ENCODE results near the gene LRP8.

Gene LRP8

DNA sequence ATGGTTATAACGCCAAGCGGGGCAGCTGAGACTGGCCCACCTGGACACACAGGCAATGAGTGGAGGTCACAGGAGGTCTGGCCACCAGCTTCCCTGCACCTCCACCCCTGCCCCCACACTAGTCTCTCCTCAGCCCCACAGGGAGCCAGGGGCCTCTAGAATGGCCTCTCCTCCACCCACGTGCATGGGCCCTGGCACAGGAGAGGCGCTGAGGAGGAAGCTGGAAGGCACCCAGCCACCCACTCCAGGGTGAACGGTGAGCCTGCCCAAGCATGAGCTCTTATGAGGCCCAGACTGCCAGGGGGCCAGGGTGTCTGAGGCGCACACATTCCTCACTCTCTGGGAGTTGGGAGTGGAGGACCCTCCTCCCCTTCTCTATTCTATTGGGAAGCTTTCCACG is 22.2 kb downstream of the LRP8 start:
- no peaks in the 10 kb centered on the region for H3K36me3 ChIP-seq (ENCODE audit: control insufficient read depth, insufficient read depth, low read length)
- no peaks in the 10 kb centered on the region for H3K27me3 ChIP-seq (replicated peaks; ENCODE audit: control insufficient read depth, insufficient read depth, low read length, poor library complexity, severe bottlenecking)
- DNase-seq: no peak
- no peak overlapping the region for H3K27ac ChIP-seq (ENCODE audit: insufficient read depth, low read length, poor library complexity, severe bottlenecking)
- no peaks in the 10 kb centered on the region for H3K9me3 ChIP-seq (ENCODE audit: control insufficient read depth, low read length)
- no peak overlapping the region for H3K4me3 ChIP-seq (ENCODE audit: insufficient read depth, low read depth, low read length, poor library complexity, severe bottlenecking)
- peaks cover 3% of the 10 kb centered on the region for H3K4me1 ChIP-seq (ENCODE audit: control insufficient read depth, insufficient read depth, low read length, poor library complexity, severe bottlenecking)

DNA sequence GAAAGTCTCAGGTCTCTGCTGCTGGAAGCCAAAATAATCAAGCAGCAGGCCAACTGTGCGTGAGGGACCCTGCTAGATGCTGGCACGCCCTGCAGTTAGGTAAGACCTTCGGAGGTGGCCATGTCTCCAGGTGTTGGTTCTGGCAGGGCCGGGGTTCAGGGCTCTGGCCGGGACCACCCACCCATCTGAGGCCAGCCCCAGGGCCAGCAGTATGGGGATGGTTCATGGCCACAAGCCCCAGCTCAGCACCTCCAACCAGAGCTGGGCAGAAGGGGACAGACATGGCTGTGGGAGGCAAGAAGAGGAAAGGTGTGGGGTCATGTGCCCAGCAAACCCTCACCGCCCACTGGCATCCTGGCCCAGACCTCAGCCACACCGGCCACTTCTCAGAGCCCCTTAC is 23.3 kb downstream of the LRP8 start:
- H3K9me3 ChIP-seq (ENCODE audit: control insufficient read depth, low read length): no peaks in the 10 kb centered on the region

DNA sequence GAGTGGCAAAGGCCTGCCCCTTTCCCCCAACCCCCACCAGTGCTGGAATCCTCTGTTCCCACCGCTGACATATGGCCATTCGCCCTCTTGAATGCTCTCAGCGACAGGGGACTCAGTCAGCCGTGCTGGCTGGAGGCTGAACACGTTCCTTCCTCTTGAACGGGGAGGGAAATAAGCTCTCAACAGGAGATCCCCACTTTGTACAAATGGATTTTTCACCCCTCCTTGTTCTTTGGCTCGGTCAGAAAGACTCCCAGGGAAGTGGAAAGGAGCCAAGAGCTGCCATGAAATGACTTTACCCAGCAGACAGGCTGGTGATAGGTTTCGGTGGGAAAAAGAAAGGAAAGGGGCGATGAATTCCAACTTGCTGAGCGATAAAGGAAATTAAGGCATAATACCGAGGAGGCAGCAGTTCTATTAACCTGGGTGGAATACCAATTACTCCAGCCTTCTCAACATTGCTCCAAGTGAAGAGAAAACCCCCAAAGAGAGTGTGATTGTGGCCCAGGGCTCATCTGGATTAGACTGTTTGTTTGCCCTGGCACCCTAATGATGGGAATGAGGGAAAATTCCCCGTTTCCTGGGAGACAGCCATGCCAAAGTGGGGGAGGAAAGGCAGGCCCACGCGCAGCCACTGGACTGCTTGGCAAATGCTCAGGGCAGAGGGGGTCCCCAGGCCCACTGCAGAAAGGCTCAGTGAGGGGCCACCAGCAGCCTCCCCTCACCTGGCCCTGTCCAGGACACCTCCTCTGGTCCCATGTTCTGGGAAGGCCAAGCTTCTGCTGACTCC is 23.9 kb downstream of the LRP8 start:
- DNase-seq: no peak
- Histone ChIP-seq H3K9me3 (ENCODE audit: control insufficient read depth, low read length) (no peaks in the 10 kb centered on the region), H3K36me3 (ENCODE audit: control insufficient read depth, insufficient read depth, low read length) (no peaks in the 10 kb centered on the region), H3K27ac (ENCODE audit: insufficient read depth, low read length, poor library complexity, severe bottlenecking) (no peak overlapping the region), H3K4me1 (ENCODE audit: control insufficient read depth, insufficient read depth, low read length, poor library complexity, severe bottlenecking) (peaks cover 3% of the 10 kb centered on the region), H3K27me3 (replicated peaks; ENCODE audit: control insufficient read depth, insufficient read depth, low read length, poor library complexity, severe bottlenecking) (no peaks in the 10 kb centered on the region), H3K4me3 (ENCODE audit: insufficient read depth, low read depth, low read length, poor library complexity, severe bottlenecking) (no peak overlapping the region)

More for the DNA sequence above, 23.3 kb downstream of the LRP8 start:
- H3K27ac ChIP-seq (ENCODE audit: insufficient read depth, low read length, poor library complexity, severe bottlenecking): no peak overlapping the region
- H3K4me3 ChIP-seq (ENCODE audit: insufficient read depth, low read depth, low read length, poor library complexity, severe bottlenecking): no peak overlapping the region
- DNase-seq: no peak
- H3K36me3 ChIP-seq (ENCODE audit: control insufficient read depth, insufficient read depth, low read length): no peaks in the 10 kb centered on the region
- H3K4me1 ChIP-seq (ENCODE audit: control insufficient read depth, insufficient read depth, low read length, poor library complexity, severe bottlenecking): peaks cover 3% of the 10 kb centered on the region
- H3K27me3 ChIP-seq (replicated peaks; ENCODE audit: control insufficient read depth, insufficient read depth, low read length, poor library complexity, severe bottlenecking): no peaks in the 10 kb centered on the region

DNA sequence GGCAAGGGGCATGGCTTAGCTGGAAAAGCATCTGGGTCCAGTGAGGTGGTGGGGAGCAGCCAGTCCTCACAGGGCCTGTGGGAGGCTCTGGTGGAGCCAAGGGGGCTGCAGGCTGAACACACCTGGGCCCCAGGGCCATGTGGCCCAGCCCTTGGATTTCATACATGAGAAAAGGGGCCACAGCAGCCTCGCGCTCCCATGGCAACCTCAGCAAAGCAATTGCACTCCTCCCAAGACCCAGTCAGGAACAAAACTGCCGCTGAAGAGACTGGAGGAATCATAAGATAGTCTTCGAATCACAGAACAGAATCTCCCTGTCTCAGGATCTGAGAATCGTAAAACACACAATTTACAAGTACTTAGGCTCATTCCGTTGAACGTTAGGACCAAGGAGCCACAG is 24.6 kb downstream of the LRP8 start:
- H3K36me3 ChIP-seq (ENCODE audit: control insufficient read depth, insufficient read depth, low read length): no peaks in the 10 kb centered on the region
- no peaks in the 10 kb centered on the region for H3K27me3 ChIP-seq (replicated peaks; ENCODE audit: control insufficient read depth, insufficient read depth, low read length, poor library complexity, severe bottlenecking)
- H3K9me3 ChIP-seq (ENCODE audit: control insufficient read depth, low read length): no peaks in the 10 kb centered on the region
- H3K27ac ChIP-seq (ENCODE audit: insufficient read depth, low read length, poor library complexity, severe bottlenecking): no peak overlapping the region
- no peak overlapping the region for H3K4me3 ChIP-seq (ENCODE audit: insufficient read depth, low read depth, low read length, poor library complexity, severe bottlenecking)
- DNase-seq: no peak
- peaks cover 3% of the 10 kb centered on the region for H3K4me1 ChIP-seq (ENCODE audit: control insufficient read depth, insufficient read depth, low read length, poor library complexity, severe bottlenecking)

DNA sequence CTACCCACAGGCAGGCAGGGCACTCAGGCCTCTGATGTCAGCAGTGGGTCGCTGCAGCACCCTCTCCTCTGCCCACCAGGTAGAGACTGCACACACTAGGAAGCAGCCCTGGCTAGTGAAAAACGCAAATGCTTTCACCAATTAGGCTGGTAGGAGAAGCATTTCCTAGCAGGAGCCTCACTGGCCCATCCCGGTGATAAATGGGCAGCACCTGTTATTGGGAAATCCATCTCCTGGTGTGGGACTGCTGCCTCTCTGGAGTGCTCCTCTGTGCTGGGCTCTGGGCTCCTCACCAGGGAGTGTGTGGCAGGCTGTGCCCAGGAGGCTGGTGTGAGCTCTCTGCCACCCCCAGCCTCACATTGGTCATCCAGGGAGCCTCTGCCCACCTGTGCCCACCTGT is 28.6 kb downstream of the LRP8 start:
- H3K36me3 ChIP-seq (ENCODE audit: control insufficient read depth, insufficient read depth, low read length): no peaks in the 10 kb centered on the region
- H3K4me1 ChIP-seq (ENCODE audit: control insufficient read depth, insufficient read depth, low read length, poor library complexity, severe bottlenecking): peaks cover 9% of the 10 kb centered on the region
- H3K9me3 ChIP-seq (ENCODE audit: control insufficient read depth, low read length): no peaks in the 10 kb centered on the region
- no peak overlapping the region for H3K27ac ChIP-seq (ENCODE audit: insufficient read depth, low read length, poor library complexity, severe bottlenecking)
- DNase-seq: no peak
- no peaks in the 10 kb centered on the region for H3K27me3 ChIP-seq (replicated peaks; ENCODE audit: control insufficient read depth, insufficient read depth, low read length, poor library complexity, severe bottlenecking)
- H3K4me3 ChIP-seq (ENCODE audit: insufficient read depth, low read depth, low read length, poor library complexity, severe bottlenecking): no peak overlapping the region

DNA sequence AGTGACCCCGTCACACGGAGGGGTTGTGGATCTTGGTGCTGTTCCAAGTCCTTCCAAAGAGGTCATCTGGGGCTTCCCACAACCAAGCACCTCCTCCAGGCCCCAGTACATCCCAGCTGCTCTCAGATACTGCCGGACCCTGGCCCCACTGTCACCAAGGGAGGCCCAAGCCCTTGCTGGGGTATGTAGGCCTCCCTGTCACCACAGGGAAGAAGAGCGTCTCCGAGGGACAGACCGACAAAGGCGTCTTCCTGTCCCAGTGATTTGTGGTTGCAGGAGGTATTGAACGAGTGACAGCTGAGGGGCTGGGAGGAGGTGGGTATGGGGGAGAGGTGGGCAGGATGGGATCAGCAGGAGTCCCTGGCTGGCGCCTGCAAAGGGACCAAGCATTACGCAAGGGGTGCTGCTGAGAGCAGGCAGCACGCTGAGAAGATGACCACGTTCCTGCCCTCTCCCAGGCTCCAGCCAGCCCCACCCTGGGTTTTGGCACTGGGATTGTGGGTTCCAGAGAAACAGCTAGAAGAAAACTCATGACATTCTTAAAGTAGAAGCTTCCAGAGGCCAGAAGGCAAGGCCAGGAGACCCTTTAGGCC is 29.7 kb downstream of the LRP8 start:
- Histone ChIP-seq H3K27me3 (replicated peaks; ENCODE audit: control insufficient read depth, insufficient read depth, low read length, poor library complexity, severe bottlenecking) (no peaks in the 10 kb centered on the region), H3K9me3 (ENCODE audit: control insufficient read depth, low read length) (no peaks in the 10 kb centered on the region), H3K4me3 (ENCODE audit: insufficient read depth, low read depth, low read length, poor library complexity, severe bottlenecking) (no peak overlapping the region), H3K4me1 (ENCODE audit: control insufficient read depth, insufficient read depth, low read length, poor library complexity, severe bottlenecking) (peaks cover 19% of the 10 kb centered on the region), H3K36me3 (ENCODE audit: control insufficient read depth, insufficient read depth, low read length) (no peaks in the 10 kb centered on the region), H3K27ac (ENCODE audit: insufficient read depth, low read length, poor library complexity, severe bottlenecking) (no peak overlapping the region)
- DNase-seq: no peak

DNA sequence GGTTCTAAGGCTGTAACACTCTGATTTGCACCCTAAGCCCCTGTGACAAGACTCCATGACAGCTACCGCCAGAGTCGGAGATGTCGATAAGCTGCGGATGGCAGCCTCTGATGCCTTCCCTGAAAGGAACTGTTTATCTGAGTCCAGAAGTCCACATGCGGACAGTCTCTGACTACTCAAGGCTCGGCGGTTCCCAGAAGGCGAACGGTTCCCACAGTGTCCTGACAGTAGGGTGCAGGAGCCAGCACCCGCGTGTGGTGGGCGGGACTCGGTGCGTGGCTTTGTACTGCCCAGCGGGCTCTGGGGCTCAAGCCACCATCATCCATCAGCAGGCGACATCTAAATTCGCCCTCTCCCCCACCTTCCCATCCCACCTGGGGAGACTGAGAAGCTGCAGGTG is 30.7 kb downstream of the LRP8 start:
- Histone ChIP-seq H3K4me3 (ENCODE audit: insufficient read depth, low read depth, low read length, poor library complexity, severe bottlenecking) (no peak overlapping the region), H3K36me3 (ENCODE audit: control insufficient read depth, insufficient read depth, low read length) (no peaks in the 10 kb centered on the region), H3K27me3 (replicated peaks; ENCODE audit: control insufficient read depth, insufficient read depth, low read length, poor library complexity, severe bottlenecking) (no peaks in the 10 kb centered on the region), H3K4me1 (ENCODE audit: control insufficient read depth, insufficient read depth, low read length, poor library complexity, severe bottlenecking) (peaks cover 26% of the 10 kb centered on the region), H3K9me3 (ENCODE audit: control insufficient read depth, low read length) (no peaks in the 10 kb centered on the region), H3K27ac (ENCODE audit: insufficient read depth, low read length, poor library complexity, severe bottlenecking) (no peak overlapping the region)
- no peak for DNase-seq

DNA sequence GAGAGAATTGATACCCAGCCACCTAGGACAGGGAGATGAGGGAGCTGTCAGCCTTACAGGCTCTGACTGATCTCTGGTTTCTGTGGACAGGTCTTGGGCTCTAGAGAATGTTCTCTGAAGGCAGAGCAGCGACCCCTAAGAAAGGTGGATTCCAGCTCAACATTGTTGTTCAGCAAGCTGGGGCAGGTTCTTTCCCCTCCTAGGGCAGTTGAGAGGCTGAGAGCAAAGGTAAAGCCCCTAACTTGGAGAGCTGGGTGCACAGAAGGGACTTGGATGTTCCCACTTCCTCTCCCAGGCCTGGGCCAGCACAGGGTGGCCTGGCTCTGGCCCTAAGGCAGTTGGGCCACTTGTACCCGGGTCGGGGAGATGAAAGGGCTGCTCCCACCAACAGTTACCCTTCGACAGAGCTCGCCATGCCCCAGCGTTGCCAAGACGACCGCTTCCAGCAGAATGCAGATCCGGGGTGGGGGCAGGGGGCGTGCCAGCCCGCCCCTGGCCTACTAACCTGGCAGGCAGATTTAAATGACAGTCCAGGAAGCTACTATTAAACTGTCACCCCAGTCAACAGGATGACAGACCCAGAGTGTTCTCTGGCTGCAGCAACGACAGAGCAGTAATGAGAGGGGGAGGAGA is 31.6 kb downstream of the LRP8 start:
- DNase-seq: peak in 1 of 3 donors; percentile 12
- Histone ChIP-seq H3K27me3 (replicated peaks; ENCODE audit: control insufficient read depth, insufficient read depth, low read length, poor library complexity, severe bottlenecking) (no peaks in the 10 kb centered on the region), H3K9me3 (ENCODE audit: control insufficient read depth, low read length) (no peaks in the 10 kb centered on the region), H3K4me3 (ENCODE audit: insufficient read depth, low read depth, low read length, poor library complexity, severe bottlenecking) (no peak overlapping the region), H3K36me3 (ENCODE audit: control insufficient read depth, insufficient read depth, low read length) (no peaks in the 10 kb centered on the region), H3K4me1 (ENCODE audit: control insufficient read depth, insufficient read depth, low read length, poor library complexity, severe bottlenecking) (peaks cover 26% of the 10 kb centered on the region), H3K27ac (ENCODE audit: insufficient read depth, low read length, poor library complexity, severe bottlenecking) (no peak overlapping the region)

DNA sequence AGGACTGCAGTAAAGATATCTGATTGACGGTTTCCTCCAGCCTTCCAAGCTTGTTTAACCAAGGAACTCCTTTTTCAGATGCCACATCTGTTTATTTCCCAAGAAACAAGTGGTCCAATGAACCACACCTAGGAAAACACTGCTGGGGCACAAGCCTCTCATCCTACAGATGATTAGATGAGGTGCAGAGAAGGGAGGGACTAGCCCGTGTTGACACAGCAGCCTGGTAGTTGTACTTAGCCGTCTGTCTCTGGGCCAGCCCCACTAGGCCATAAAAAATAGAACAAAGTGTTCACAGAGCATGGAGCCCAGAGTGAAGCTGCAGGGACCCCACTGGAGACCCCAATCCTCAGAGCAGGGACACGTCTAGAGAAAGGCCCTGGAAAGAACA is 32.1 kb downstream of the LRP8 start:
- DNase-seq: no peak
- H3K36me3 ChIP-seq (ENCODE audit: control insufficient read depth, insufficient read depth, low read length): no peaks in the 10 kb centered on the region
- H3K27me3 ChIP-seq (replicated peaks; ENCODE audit: control insufficient read depth, insufficient read depth, low read length, poor library complexity, severe bottlenecking): no peaks in the 10 kb centered on the region
- no peak overlapping the region for H3K27ac ChIP-seq (ENCODE audit: insufficient read depth, low read length, poor library complexity, severe bottlenecking)
- H3K9me3 ChIP-seq (ENCODE audit: control insufficient read depth, low read length): no peaks in the 10 kb centered on the region
- no peak overlapping the region for H3K4me3 ChIP-seq (ENCODE audit: insufficient read depth, low read depth, low read length, poor library complexity, severe bottlenecking)
- peaks cover 26% of the 10 kb centered on the region for H3K4me1 ChIP-seq (ENCODE audit: control insufficient read depth, insufficient read depth, low read length, poor library complexity, severe bottlenecking)

DNA sequence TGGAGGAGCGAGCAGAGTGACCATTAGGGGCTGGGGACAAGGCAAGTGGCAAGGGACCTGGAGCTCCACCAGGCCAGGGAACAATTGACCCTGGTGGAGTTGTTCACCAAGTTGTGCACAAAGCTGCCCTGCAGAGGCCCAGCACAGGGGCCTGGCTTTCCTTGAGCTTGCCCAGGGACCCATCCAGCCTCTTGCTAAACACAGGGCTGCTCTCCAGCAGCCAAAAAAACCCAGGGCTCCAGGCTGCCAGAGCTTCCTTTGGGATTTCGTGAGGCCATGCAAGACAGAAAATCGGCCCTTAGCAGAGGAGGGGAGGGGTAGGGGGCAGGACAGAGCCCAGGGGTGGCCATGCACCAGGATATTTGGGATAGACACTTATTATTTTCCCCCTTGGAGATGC is 32.6 kb downstream of the LRP8 start:
- H3K36me3 ChIP-seq (ENCODE audit: control insufficient read depth, insufficient read depth, low read length): no peaks in the 10 kb centered on the region
- no peaks in the 10 kb centered on the region for H3K27me3 ChIP-seq (replicated peaks; ENCODE audit: control insufficient read depth, insufficient read depth, low read length, poor library complexity, severe bottlenecking)
- no peak for DNase-seq
- H3K27ac ChIP-seq (ENCODE audit: insufficient read depth, low read length, poor library complexity, severe bottlenecking): no peak overlapping the region
- H3K9me3 ChIP-seq (ENCODE audit: control insufficient read depth, low read length): no peaks in the 10 kb centered on the region
- H3K4me1 ChIP-seq (ENCODE audit: control insufficient read depth, insufficient read depth, low read length, poor library complexity, severe bottlenecking): peaks cover 26% of the 10 kb centered on the region
- H3K4me3 ChIP-seq (ENCODE audit: insufficient read depth, low read depth, low read length, poor library complexity, severe bottlenecking): no peak overlapping the region

Data from effector memory CD4-positive, alpha-beta T cell (primary cell).